DMS79 (cell line): ENCODE measurements around the gene INPP5K.
"Not testable (repeated sequence)": the region's sequence is repeated elsewhere in the genome, so short reads cannot be mapped to it uniquely, and the experiment has no call there.

ENCODE experiments used
- DNase-seq: peaks from one replicate; lab custom pipeline; 2025; lab: John Stamatoyannopoulos, UW

The INPP5K gene

GRCh38 chr17:1464186-1464585, 52.2 kb downstream of the INPP5K start:
- DNase-seq = no peak

GRCh38 chr17:1462164-1463112, 54.0 kb downstream of the INPP5K start:
- no peak for DNase-seq

- DNase-seq = no peak
Measured at GRCh38 chr17:1461198-1461944, 55.0 kb downstream of the INPP5K start.

GRCh38 chr17:1460233-1460632, 56.2 kb downstream of the INPP5K start:
- no peak for DNase-seq

GRCh38 chr17:1455797-1456599, 60.4 kb downstream of the INPP5K start, which contains the start of gene CRK:
Gene CRK (minus strand): TSS chr17:1456232. CDS start chr17:1456117, 115 bp downstream.
- DNase-seq = peak; percentile 51

- no peak for DNase-seq
Measured at GRCh38 chr17:1455291-1455796, 61.1 kb downstream of the INPP5K start.

- DNase-seq = no peak
Measured at GRCh38 chr17:1454541-1454940, 61.9 kb downstream of the INPP5K start.

- DNase-seq = not testable (repeated sequence)
Measured at GRCh38 chr17:1453694-1454093, 62.7 kb downstream of the INPP5K start.

GRCh38 chr17:1452836-1453235, 63.6 kb downstream of the INPP5K start:
- no peak for DNase-seq

- not testable (repeated sequence) for DNase-seq
Measured at GRCh38 chr17:1450261-1450660, 66.2 kb downstream of the INPP5K start.

- DNase-seq = no peak
Measured at GRCh38 chr17:1449412-1449967, 66.9 kb downstream of the INPP5K start.

- no peak for DNase-seq
Measured at GRCh38 chr17:1447052-1447451, 69.4 kb downstream of the INPP5K start.

- no peak for DNase-seq
Measured at GRCh38 chr17:1446201-1446600, 70.2 kb downstream of the INPP5K start.

GRCh38 chr17:1445695-1446094, 70.7 kb downstream of the INPP5K start:
- not testable (repeated sequence) for DNase-seq
